Gastrocnemius medialis (tissue), 4 donors: Measurements from ENCODE around the gene DCTD.

ENCODE experiments used
- CTCF ChIP-seq, 5 experiments: fragments of 450-650 bp in 3 of 5; fragments of 200-600 bp in 2 of 5; sonication (generic) in 2 of 5; IDR thresholded peaks in 4 of 5; conservative IDR thresholded peaks in 1 of 5; 1 replicate in 4 of 5; 2 replicates in 1 of 5; pipeline ENCODE4 v1.5.1; 2016 to 2019; ENCODE audit warnings: antibody characterized with exemption in 5 of 5, mild to moderate bottlenecking in 3 of 5, moderate library complexity in 3 of 5
- POLR2A ChIP-seq, 2 donors: fragments of 450-650 bp; IDR thresholded peaks; one replicate each; pipeline ENCODE4 v1.6.1; 2017; ENCODE audit warnings: antibody characterized with exemption in 2 of 2, mild to moderate bottlenecking in 2 of 2, moderate library complexity in 2 of 2

- TF ChIP-seq CTCF (IDR thresholded peaks at IDR 0.05 in 4 of 5, conservative IDR thresholded peaks at IDR 0.05 in 1 of 5) (no peak), POLR2A (IDR thresholded peaks at IDR 0.05) (no peak)
Observed at GRCh38 chr4:182879913-182880312, 37.3 kb downstream of the DCTD start.
